Psoas muscle (tissue), 8 donors: ENCODE data around the gene FUZ. TPM values are rescaled to one million over a fixed set of nuclear protein-coding genes. Genes with fewer than 3 reads are reported as not detected.

ENCODE experiments used
- ATAC-seq, 4 donors: fragments of 200-7000 bp; cut with Tn5 transposase; one replicate each; pipeline ENCODE4 v1.9.1; 2020; ENCODE audit warnings: moderate library complexity in 3 of 4, mild to moderate bottlenecking in 2 of 4
- DNase-seq, 2 donors: peaks; one replicate each; pipeline ENCODE4 v3.0.0-alpha.2; 2020
- H3K27ac ChIP-seq: fragments of 200-600 bp; one replicate; pipeline ENCODE4 v1.8.0; 2022
- H3K27me3 ChIP-seq, 3 donors: fragments of 200-600 bp in 1 of 3; one replicate each; pipeline versions ENCODE4 v1.6.1 to v1.8.0; 2013 to 2022; ENCODE audit warnings: low read length in 2 of 3, mild to moderate bottlenecking in 2 of 3, moderate library complexity in 1 of 3; ENCODE audit not compliant: insufficient read depth in 3 of 3
- H3K36me3 ChIP-seq, 2 donors: fragments of 200-600 bp in 1 of 2; one replicate each; pipeline versions ENCODE4 v1.6.1 to v1.8.0; 2013 to 2022; ENCODE audit warnings: low read depth in 1 of 2, mild to moderate bottlenecking in 1 of 2, moderate library complexity in 1 of 2; ENCODE audit not compliant: insufficient read depth in 1 of 2
- H3K4me1 ChIP-seq: fragments of 200-600 bp; one replicate; pipeline ENCODE4 v1.8.0; 2022
- H3K4me3 ChIP-seq: fragments of 200-600 bp; one replicate; pipeline ENCODE4 v1.8.0; 2022; ENCODE audit warnings: mild to moderate bottlenecking
- H3K9me3 ChIP-seq: fragments of 200-600 bp; one replicate; pipeline ENCODE4 v1.8.0; 2022
- CTCF ChIP-seq: fragments of 200-600 bp; IDR thresholded peaks from one replicate; pipeline ENCODE4 v1.8.0; 2022; ENCODE audit warnings: antibody characterized with exemption
- WGBS, 3 donors: extraction: QIAGEN DNeasy Blood & Tissue Kit; methylation state at CpG; one replicate each; pipeline versions ENCODE4 v1.1.6 to v1.1.7; 2013; 5-methylcytosine and 5-hydroxymethylcytosine counted together
- intact Hi-C, 2 donors: fragments of 100-400 bp; cut with DNase I; formaldehyde crosslinking; loops; one replicate each; pipeline versions ENCODE4 v1.11.0 to v1.14.2; 2022
- polyA plus RNA-seq, 3 donors: library from polyadenylated mRNA; stranded (reverse); fragments of 200-250 nt; gene quantifications; one replicate each; pipeline ENCODE4 v1.2.3, GENCODE V29; 2013
- total RNA-seq, 4 donors: library from RNA; stranded (reverse); fragmentation: NEBNext Ultra II Directional in 2 of 4; extraction: Animal tissue kit (Norgen Biotek cat#: 25700) in 2 of 4; gene quantifications; one replicate each; pipeline versions ENCODE4 v1.2.1 to v1.2.4, GENCODE V29; 2021 to 2023
- donor health status: healthy with polysubstance abuse.
- donor health status: DM: no; HTN: no; CAD: no; lungs with moderate emphysema.
- donor health status: Bipolar disorder and iron deficiency.
- donor health status: healthy.
- donor health status: DM: yes; HTN: yes; CAD: no.
- donor health status: DM: no; HTN: no; CAD: no.
- donor health status: DM: no; HTN: no; CAD: no.
- donor health status: DM: yes; HTN: yes; CAD: no.

The FUZ gene
- total and polyA plus RNA-seq, 7 donors, result 15.9 to 38.8 (median 25.5) TPM

DNA sequence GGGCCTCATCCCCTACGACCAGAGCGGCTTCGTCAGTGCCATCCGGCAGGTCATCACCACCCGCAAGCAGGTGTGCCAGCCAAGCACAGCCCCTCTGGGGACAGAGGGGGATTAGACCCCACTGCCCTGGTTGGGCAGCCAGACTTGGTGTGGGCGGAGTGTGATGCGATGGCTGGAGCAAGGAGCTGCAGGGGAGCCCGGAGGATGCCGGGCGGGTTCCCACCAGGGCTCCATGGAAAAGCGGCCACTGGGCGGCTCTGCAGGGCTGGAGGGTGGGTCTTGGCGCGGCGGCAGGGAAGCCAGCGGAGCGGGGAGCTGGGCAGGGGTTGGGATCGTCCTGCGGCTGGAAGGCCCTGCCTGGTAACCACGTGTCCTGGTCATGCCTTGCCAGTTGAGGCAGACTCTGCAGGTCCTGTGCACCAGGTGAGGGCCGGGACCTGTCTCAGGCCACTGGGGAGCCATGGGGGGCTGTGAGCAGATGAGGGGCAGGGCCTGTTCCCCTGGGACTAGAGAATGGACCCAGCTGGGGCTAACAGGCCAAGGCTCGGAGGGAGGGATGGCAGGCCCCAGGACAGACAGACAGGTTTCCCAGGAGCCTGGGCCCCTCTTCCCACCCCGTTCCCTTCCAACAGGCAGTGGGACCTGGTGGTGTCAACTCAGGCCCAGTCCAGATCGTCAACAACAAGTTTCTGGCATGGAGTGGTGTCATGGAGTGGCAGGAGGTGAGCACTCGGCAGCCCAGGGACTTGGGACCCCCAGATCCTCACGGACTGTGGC, 44.2 kb upstream of the FUZ start:
- H3K4me3 ChIP-seq, result no peak overlapping the region
- H3K9me3 ChIP-seq, result no peaks in the 10 kb centered on the region
- no peak overlapping the region for H3K27ac ChIP-seq
- H3K36me3 ChIP-seq, result peaks cover 7 to 80% of the 10 kb centered on the region in 2 donors
- H3K4me1 ChIP-seq, result peaks cover 17% of the 10 kb centered on the region
- no peak for TF ChIP-seq CTCF
- WGBS, 3 donors, result 89 to 90% (median 90%) methylated on average over 26 of the region's 26 CpGs
- no peaks in the 10 kb centered on the region for H3K27me3 ChIP-seq
- DNase-seq (peak in 1 of 2 donors; percentile 48), ATAC-seq (no peak)
- intact Hi-C loops, result no loop called here

DNA sequence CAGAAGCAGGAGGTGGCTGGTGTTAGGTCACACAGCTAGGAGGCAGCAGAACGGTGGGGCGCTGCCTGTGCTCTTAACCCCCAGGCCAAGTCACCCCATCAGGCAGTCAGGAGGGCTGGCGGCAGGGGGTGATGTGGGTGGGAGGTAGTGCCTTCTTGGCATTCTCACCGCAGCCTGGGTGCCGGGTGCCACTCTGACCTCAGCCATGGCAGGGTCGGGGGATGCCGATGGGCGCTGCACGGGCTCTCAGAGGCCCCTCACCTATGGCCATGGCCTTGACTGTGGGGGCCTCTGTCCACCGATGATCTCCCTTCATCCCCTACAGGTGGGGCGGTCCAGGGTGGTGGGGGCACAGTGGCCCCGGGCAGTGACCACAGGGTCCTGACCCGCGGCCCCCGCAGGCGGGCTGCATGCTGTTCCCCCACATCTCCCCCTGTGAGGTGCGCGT, 43.5 kb upstream of the FUZ start:
- no peak overlapping the region for H3K4me3 ChIP-seq
- H3K4me1 ChIP-seq, result peaks cover 21% of the 10 kb centered on the region
- 90 to 93% (median 92%) methylated on average over 13 to 18 of the region's 18 CpGs for WGBS, 3 donors
- DNase-seq (peak in 1 of 2 donors; percentile 52), ATAC-seq (no peak)
- no peak overlapping the region for H3K27ac ChIP-seq
- TF ChIP-seq CTCF, result no peak
- no peaks in the 10 kb centered on the region for H3K27me3 ChIP-seq
- peaks cover 7 to 73% of the 10 kb centered on the region in 2 donors for H3K36me3 ChIP-seq
- intact Hi-C loops, result no loop called here
- H3K9me3 ChIP-seq, result no peaks in the 10 kb centered on the region

DNA sequence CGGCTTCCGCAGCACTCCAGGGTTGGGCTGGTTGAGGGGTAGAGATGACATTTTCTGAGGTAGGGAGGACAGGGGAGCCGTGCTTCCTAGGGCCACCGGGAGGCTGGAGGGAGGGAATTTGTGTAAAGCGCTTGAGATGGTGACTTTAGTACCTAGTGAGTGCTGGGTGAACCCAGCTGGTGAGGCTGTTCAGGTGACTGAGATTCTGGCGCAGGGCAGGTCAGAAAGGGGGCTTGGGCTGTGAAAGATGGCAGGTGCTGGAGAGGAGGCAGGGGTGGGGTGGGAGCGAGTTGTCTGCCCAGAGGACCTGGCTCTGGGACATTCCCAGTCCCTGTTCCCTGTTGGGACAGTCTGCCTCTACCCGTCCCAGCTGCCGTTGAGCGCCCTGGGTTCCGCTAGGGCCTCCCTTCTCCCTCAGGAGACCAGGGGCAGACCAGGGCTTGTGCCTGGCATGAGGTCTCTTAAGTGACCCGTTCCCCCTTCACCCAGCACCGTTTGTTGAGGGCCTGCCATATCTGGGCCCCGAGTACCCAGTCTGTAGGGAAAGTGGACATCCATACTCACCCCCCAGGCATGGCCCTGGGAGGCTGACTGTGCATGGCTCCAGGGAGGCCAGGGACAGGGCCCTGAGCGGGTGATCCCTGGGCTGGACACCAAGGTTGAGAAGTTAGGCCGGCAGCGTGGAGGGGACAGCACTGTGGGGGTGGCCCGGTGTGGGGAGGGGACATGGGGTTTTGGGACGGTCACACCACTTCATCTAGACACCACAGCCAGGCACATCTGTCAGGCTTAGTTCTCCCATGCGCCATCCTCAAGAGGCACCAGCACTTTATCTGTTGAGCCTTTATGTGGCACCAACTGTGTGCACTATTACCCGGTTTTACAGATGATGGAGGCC, 42.8 kb upstream of the FUZ start:
- no peak overlapping the region for H3K27ac ChIP-seq
- DNase-seq (no peak), ATAC-seq (no peak)
- H3K4me1 ChIP-seq, result peaks cover 21% of the 10 kb centered on the region
- WGBS, 3 donors, result 74 to 82% (median 81%) methylated on average over 16 to 21 of the region's 21 CpGs
- peaks cover 7 to 67% of the 10 kb centered on the region in 2 donors for H3K36me3 ChIP-seq
- H3K9me3 ChIP-seq, result no peaks in the 10 kb centered on the region
- TF ChIP-seq CTCF, result no peak
- intact Hi-C loops, result no loop called here
- no peak overlapping the region for H3K4me3 ChIP-seq
- no peaks in the 10 kb centered on the region for H3K27me3 ChIP-seq

GRCh38 chr19:49855277-49855675, 42.2 kb upstream of the FUZ start:
- DNase-seq (peak in 1 of 2 donors; percentile 47), ATAC-seq (no peak)
- H3K36me3 ChIP-seq, result peaks cover 7 to 60% of the 10 kb centered on the region in 2 donors
- no peak for TF ChIP-seq CTCF
- peaks cover 21% of the 10 kb centered on the region for H3K4me1 ChIP-seq
- intact Hi-C loops, result no loop called here
- no peaks in the 10 kb centered on the region for H3K27me3 ChIP-seq
- WGBS, 3 donors, result 82 to 91% (median 88%) methylated on average over 12 of the region's 12 CpGs
- H3K9me3 ChIP-seq, result no peaks in the 10 kb centered on the region
- H3K27ac ChIP-seq, result no peak overlapping the region
- no peak overlapping the region for H3K4me3 ChIP-seq
